SU-DHL-6 (cell line): ENCODE data around the gene PIGB.
A peak's percentile ranks its signal among the peaks of the same experiment; 100 is the strongest.

Source experiments
- H2AFZ ChIP-seq: fragments of 200-600 bp; sonication (generic); 2 replicates; pipeline ENCODE4 v1.6.1; 2014; ENCODE audit warnings: low read depth, mild to moderate bottlenecking, moderate library complexity, mixed read lengths, antibody characterized with exemption, low read length; ENCODE audit not compliant: severe bottlenecking
- H3F3A ChIP-seq: fragments of 200-600 bp; shearing (Covaris generic); 2 replicates; pipeline ENCODE4 v1.6.0; 2016; ENCODE audit warnings: antibody characterized with exemption, mild to moderate bottlenecking; ENCODE audit not compliant: insufficient read depth
- H3K27ac ChIP-seq: fragments of 200-600 bp; sonication (generic); 2 replicates; pipeline ENCODE4 v1.5.1; 2016; ENCODE audit warnings: low read depth, mild to moderate bottlenecking, low read length, moderate library complexity, mixed read lengths
- H3K27me3 ChIP-seq: fragments of 200-600 bp; sonication (generic), shearing (Covaris generic); 2 replicates; pipeline ENCODE4 v1.6.0; 2014; ENCODE audit warnings: mild to moderate bottlenecking, low read length
- H3K36me3 ChIP-seq: fragments of 200-600 bp; sonication (generic); 2 replicates; pipeline ENCODE4 v1.6.1; 2014; ENCODE audit warnings: mild to moderate bottlenecking, low read length, mixed read lengths
- H3K4me2 ChIP-seq: fragments of 300-600, 200-600 bp; shearing (Covaris generic), sonication (generic); 2 replicates; pipeline ENCODE4 v1.6.0; 2014; ENCODE audit warnings: low read length, low read depth, mild to moderate bottlenecking; ENCODE audit not compliant: poor library complexity, severe bottlenecking
- H3K4me3 ChIP-seq: fragments of 200-600 bp; sonication (generic); 2 replicates; pipeline ENCODE4 v1.5.1; 2014; ENCODE audit warnings: antibody characterized with exemption, low read length, mild to moderate bottlenecking, mixed read lengths; ENCODE audit not compliant: insufficient read depth, poor library complexity, severe bottlenecking
- H3K79me2 ChIP-seq: fragments of 200-600 bp; sonication (generic); 2 replicates; pipeline ENCODE4 v1.6.1; 2014; ENCODE audit warnings: mild to moderate bottlenecking, low read length, moderate library complexity; ENCODE audit not compliant: insufficient read depth
- H3K9ac ChIP-seq: fragments of 200-600 bp; sonication (generic); 2 replicates; pipeline ENCODE4 v1.7.0; 2014; ENCODE audit warnings: mild to moderate bottlenecking, low read length
- H3K9me2 ChIP-seq: fragments of 200-600 bp; sonication (generic); replicated peaks from 2 replicates; pipeline ENCODE4 v1.6.1; 2014; ENCODE audit warnings: low read length; ENCODE audit not compliant: insufficient read depth
- H3K9me3 ChIP-seq: fragments of 200-600 bp; sonication (generic); 2 replicates; pipeline ENCODE4 v1.6.1; 2014; ENCODE audit warnings: low read length, mixed read lengths; ENCODE audit not compliant: insufficient read depth
- H4K20me1 ChIP-seq: fragments of 200-600 bp; sonication (generic); 2 replicates; pipeline ENCODE4 v1.6.1; 2014; ENCODE audit warnings: low read depth, mild to moderate bottlenecking, antibody characterized with exemption, low read length, moderate library complexity, mixed read lengths
- CTCF ChIP-seq: fragments of 200-600 bp; sonication (generic); IDR thresholded peaks from one replicate; pipeline ENCODE4 v1.5.1; 2017; ENCODE audit warnings: antibody characterized with exemption, mild to moderate bottlenecking, low read length, moderate library complexity; ENCODE audit not compliant: insufficient read depth, poor library complexity, severe bottlenecking
- EZH2phosphoT487 ChIP-seq: fragments of 200-600 bp; sonication (generic), shearing (Covaris generic); conservative IDR thresholded peaks from 2 replicates; pipeline ENCODE4 v1.6.1; 2018; ENCODE audit warnings: mild to moderate bottlenecking, antibody characterized with exemption, low read length, moderate library complexity, mixed read lengths

PIGB gene

GRCh38 chr15:55403531-55403930, 84.5 kb downstream of the PIGB start:
- H3K27me3 ChIP-seq = no peaks in the 10 kb centered on the region

More at GRCh38 chr15:55403531-55403930, 84.5 kb downstream of the PIGB start:
- no peak for TF ChIP-seq EZH2phosphoT487
- TF ChIP-seq CTCF = no peak
- Histone ChIP-seq H3K4me2 (peak overlapping the region; percentile 39), H3K4me3 (no peak overlapping the region), H3K36me3 (no peaks in the 10 kb centered on the region), H3F3A (no peaks in the 10 kb centered on the region), H2AFZ (no peak overlapping the region), H3K27ac (0 out of 2 replicates have a peak overlapping the region, but pooled peaks have one; percentile 7), H4K20me1 (no peaks in the 10 kb centered on the region), H3K9me2 (no peaks in the 10 kb centered on the region), H3K9me3 (no peaks in the 10 kb centered on the region), H3K79me2 (no peaks in the 10 kb centered on the region), H3K9ac (peak overlapping the region; percentile 16; the same call in 1 of the 2 replicates)
